ENCODE data around the gene OR2A25.
"Not testable (repeated sequence)": the region's sequence is repeated elsewhere in the genome, so short reads cannot be mapped to it uniquely, and the experiment has no call there.

The OR2A25 gene

GRCh38 chr7:144036302-144036885, 33.2 kb upstream of the OR2A25 start:
- no peak overlapping the region for H3K4me3 ChIP-seq (replicated peaks in 1 of 2; ENCODE audit: low read depth in 2 of 2, low read length in 2 of 2)
- TF ChIP-seq CTCF (IDR thresholded peaks at IDR 0.05; ENCODE audit: low read depth, low read length) = no peak
- DNase-seq (ENCODE audit: low read depth in 2 of 2) = peak; percentile 27 to 59

DNA sequence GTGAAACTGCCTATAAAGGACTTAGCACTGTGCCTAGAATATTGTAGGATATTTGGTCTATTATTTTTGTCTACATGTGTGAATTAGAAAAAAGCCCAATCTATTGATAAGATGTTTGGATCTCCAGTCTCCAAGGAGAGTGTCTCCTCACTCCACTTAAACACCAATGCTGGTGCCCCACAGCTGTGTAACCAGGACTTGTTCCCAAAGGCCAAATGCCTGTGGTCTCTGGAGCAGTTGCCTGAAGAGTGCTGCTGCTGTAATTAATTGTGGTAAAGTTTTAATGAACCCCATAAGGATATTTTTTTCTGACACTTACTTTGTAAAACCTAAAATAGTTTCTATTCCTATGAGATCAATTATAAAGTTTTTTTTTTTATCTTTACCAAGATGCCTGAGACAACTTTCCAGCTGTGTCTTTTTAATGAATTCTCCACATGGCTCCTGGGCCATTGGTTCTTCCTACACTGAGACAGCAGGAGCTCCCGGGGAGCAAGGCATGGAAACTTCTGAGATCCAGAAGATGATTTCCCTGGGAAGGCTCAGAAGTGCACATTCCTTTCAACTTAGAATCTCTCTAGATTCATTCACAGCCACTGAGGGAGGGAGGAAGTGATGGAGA, 32.1 kb upstream of the OR2A25 start:
- no peak for DNase-seq (ENCODE audit: low read depth in 2 of 2)
- no peak overlapping the region for H3K4me3 ChIP-seq (replicated peaks in 1 of 2; ENCODE audit: low read depth in 2 of 2, low read length in 2 of 2)
- no peak for TF ChIP-seq CTCF (IDR thresholded peaks at IDR 0.05; ENCODE audit: low read depth, low read length)

- H3K4me3 ChIP-seq (replicated peaks in 1 of 2; ENCODE audit: low read depth in 2 of 2, low read length in 2 of 2) = no peak overlapping the region
- no peak for TF ChIP-seq CTCF (IDR thresholded peaks at IDR 0.05; ENCODE audit: low read depth, low read length)
- DNase-seq (ENCODE audit: low read depth in 2 of 2) = no peak
Measured at GRCh38 chr7:144038887-144039286, 30.7 kb upstream of the OR2A25 start.

DNA sequence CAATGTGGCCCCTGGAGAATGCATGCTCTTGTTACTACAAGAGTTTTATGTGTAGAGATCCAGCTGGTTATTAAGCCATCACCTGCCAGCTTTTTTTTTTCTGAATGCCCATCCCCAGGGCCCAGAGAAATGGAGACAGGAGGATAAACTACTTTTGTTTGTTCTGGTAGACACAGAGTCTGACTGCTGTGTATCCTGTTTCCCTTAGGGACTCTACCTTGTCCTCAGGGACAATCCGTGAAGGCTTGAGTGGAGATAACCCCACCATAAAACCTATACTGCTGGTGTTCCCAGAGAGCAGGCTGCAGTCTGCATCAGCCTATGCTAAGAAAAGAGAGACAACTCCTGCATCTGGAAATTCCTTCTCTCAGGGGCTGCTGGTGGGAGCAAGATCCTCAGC, 21.0 kb upstream of the OR2A25 start, which contains the start of gene OR2A5:
Gene OR2A5, plus strand, starts transcription at position 301 of the 400 bp plus-strand sequence. CDS start 1,454 bp downstream, outside the sequence.
- no peak for TF ChIP-seq CTCF (IDR thresholded peaks at IDR 0.05; ENCODE audit: low read depth, low read length)
- H3K4me3 ChIP-seq (replicated peaks in 1 of 2; ENCODE audit: low read depth in 2 of 2, low read length in 2 of 2) = no peak within 1 kb of the TSS
- DNase-seq (ENCODE audit: low read depth in 2 of 2) = no peak

- TF ChIP-seq CTCF (IDR thresholded peaks at IDR 0.05; ENCODE audit: low read depth, low read length) = no peak
- H3K4me3 ChIP-seq (replicated peaks in 1 of 2; ENCODE audit: low read depth in 2 of 2, low read length in 2 of 2) = no peak overlapping the region
- no peak for DNase-seq (ENCODE audit: low read depth in 2 of 2)
Measured at GRCh38 chr7:144049491-144049890, 20.1 kb upstream of the OR2A25 start.

DNA sequence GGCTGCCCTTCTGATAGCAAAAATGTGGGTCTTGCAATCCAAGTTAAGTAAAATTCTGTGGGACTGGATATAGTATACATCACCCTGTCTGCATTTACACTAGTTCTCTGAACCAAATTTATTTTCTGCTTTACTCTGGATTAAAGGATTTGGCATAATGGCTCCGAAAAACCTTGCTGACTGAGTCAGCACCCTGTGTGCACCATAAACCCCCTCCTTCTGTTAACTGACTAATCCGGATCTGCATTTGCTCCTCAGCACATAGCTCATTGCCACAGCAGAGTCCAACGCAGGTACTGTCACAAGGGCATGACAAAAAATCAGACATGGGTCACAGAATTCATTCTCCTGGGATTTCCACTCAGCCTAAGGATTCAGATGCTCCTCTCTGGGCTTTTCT, 19.5 kb upstream of the OR2A25 start:
- no peak overlapping the region for H3K4me3 ChIP-seq (replicated peaks in 1 of 2; ENCODE audit: low read depth in 2 of 2, low read length in 2 of 2)
- DNase-seq (ENCODE audit: low read depth in 2 of 2) = no peak
- TF ChIP-seq CTCF (IDR thresholded peaks at IDR 0.05; ENCODE audit: low read depth, low read length) = no peak

GRCh38 chr7:144050884-144051283, 18.7 kb upstream of the OR2A25 start:
- DNase-seq (ENCODE audit: low read depth in 2 of 2); H3K4me3 ChIP-seq (replicated peaks in 1 of 2; ENCODE audit: low read depth in 2 of 2, low read length in 2 of 2): not testable (repeated sequence)

Data from cardiac fibroblast (primary cell).